ENCODE results near the gene VCY.
"Not testable (repeated sequence)": the region's sequence is repeated elsewhere in the genome, so short reads cannot be mapped to it uniquely, and the experiment has no call there.

GRCh38 chrY:13942406-13942805 is 43.9 kb downstream of the VCY start:
- TF ChIP-seq POLR2A (IDR thresholded peaks at IDR 0.05; ENCODE audit: low read depth, low read length); TAF1 (IDR thresholded peaks at IDR 0.05; ENCODE audit: borderline replicate concordance, low read depth, low read length): not testable (repeated sequence)

Data from GM12892 (cell line).